SK-N-SH treated with all-trans-retinoic acid at 6 μM for 48 hours (cell line): ENCODE results near the gene PCDHGA7.

Experiments used
- ATAC-seq: fragments of 200-7000 bp; cut with Tn5 transposase; 3 replicates; pipeline ENCODE4 v1.9.1; 2020; ENCODE audit warnings: mild to moderate bottlenecking, moderate library complexity
- ARNTL ChIP-seq: fragments of 450-650 bp; formaldehyde crosslinking; IDR thresholded peaks from 2 replicates; pipeline ENCODE4 v1.5.0; 2020; ENCODE audit warnings: low read depth, mild to moderate bottlenecking, moderate library complexity, borderline replicate concordance
- BACH2 ChIP-seq: fragments of 250-450 bp; sonication (Bioruptor Pico); IDR thresholded peaks from 2 replicates; pipeline ENCODE4 v1.9.0; 2021; ENCODE audit warnings: mild to moderate bottlenecking, borderline replicate concordance
- CREB5 ChIP-seq: fragments of 250-450 bp; sonication (Bioruptor Pico); IDR thresholded peaks from 2 replicates; pipeline ENCODE4 v1.5.1; 2020; ENCODE audit warnings: low read depth, mild to moderate bottlenecking, moderate library complexity
- CSDC2 ChIP-seq: fragments of 250-450 bp; sonication (Bioruptor Pico); IDR thresholded peaks from 2 replicates; pipeline ENCODE4 v1.5.0; 2020; ENCODE audit warnings: mild to moderate bottlenecking, moderate library complexity
- CSRNP3 ChIP-seq: fragments of 250-450 bp; sonication (Bioruptor Pico); IDR thresholded peaks from 2 replicates; pipeline ENCODE4 v1.5.1; 2021; ENCODE audit warnings: mild to moderate bottlenecking, moderate library complexity
- ESRRG ChIP-seq: fragments of 250-450 bp; sonication (Bioruptor Pico); IDR thresholded peaks from 2 replicates; pipeline ENCODE4 v1.6.1; 2021; ENCODE audit warnings: mild to moderate bottlenecking
- GLIS3 ChIP-seq: fragments of 250-450 bp; sonication (Bioruptor Pico); IDR thresholded peaks from 2 replicates; pipeline ENCODE4 v1.5.0; 2020; ENCODE audit warnings: mild to moderate bottlenecking, moderate library complexity
- ISL1 ChIP-seq: fragments of 250-450 bp; sonication (Bioruptor Pico); IDR thresholded peaks from 2 replicates; pipeline ENCODE4 v2.1.2; 2022; ENCODE audit warnings: mild to moderate bottlenecking, moderate library complexity
- OSR1 ChIP-seq: fragments of 250-450 bp; sonication (Bioruptor Pico); IDR thresholded peaks from 2 replicates; pipeline ENCODE4 v1.8.0; 2022; ENCODE audit warnings: moderate library complexity, mild to moderate bottlenecking, inconsistent platforms
- POU6F1 ChIP-seq: fragments of 250-450 bp; sonication (Bioruptor Pico); IDR thresholded peaks from 2 replicates; pipeline ENCODE4 v1.8.0; 2021; ENCODE audit warnings: low read depth, mild to moderate bottlenecking, moderate library complexity, borderline replicate concordance
- PPARA ChIP-seq: fragments of 250-450 bp; sonication (Bioruptor Pico); IDR thresholded peaks from 2 replicates; pipeline ENCODE4 v1.5.0; 2020; ENCODE audit warnings: mild to moderate bottlenecking, borderline replicate concordance
- RARB ChIP-seq: fragments of 250-450 bp; sonication (Bioruptor Pico); IDR thresholded peaks from 2 replicates; pipeline ENCODE4 v1.8.0; 2021; ENCODE audit warnings: mild to moderate bottlenecking, moderate library complexity
- SNAI2 ChIP-seq: fragments of 250-450 bp; sonication (Bioruptor Pico); IDR thresholded peaks from 2 replicates; pipeline ENCODE4 v1.5.0; 2020; ENCODE audit warnings: mild to moderate bottlenecking, moderate library complexity
- TCF4 ChIP-seq: fragments of 250-450 bp; sonication (Bioruptor Pico); IDR thresholded peaks from 2 replicates; pipeline ENCODE4 v1.8.0; 2021; ENCODE audit warnings: mild to moderate bottlenecking, moderate library complexity, borderline replicate concordance
- TOX ChIP-seq: fragments of 250-450 bp; sonication (Bioruptor Pico); IDR thresholded peaks from 2 replicates; pipeline ENCODE4 v1.8.0; 2021; ENCODE audit warnings: mild to moderate bottlenecking, moderate library complexity, borderline replicate concordance
- ZC3H10 ChIP-seq: fragments of 250-450 bp; sonication (Bioruptor Pico); IDR thresholded peaks from 2 replicates; pipeline ENCODE4 v1.5.1; 2021; ENCODE audit warnings: mild to moderate bottlenecking, moderate library complexity
- ZFP3 ChIP-seq: fragments of 250-450 bp; sonication (Bioruptor Pico); IDR thresholded peaks from 2 replicates; pipeline ENCODE4 v1.5.0; 2020; ENCODE audit warnings: mild to moderate bottlenecking, moderate library complexity
- ZFP30 ChIP-seq: fragments of 450-650 bp; formaldehyde crosslinking; IDR thresholded peaks from 2 replicates; pipeline ENCODE4 v1.5.0; 2022; ENCODE audit warnings: mild to moderate bottlenecking, moderate library complexity
- ZNF565 ChIP-seq: fragments of 450-650 bp; formaldehyde crosslinking; conservative IDR thresholded peaks from 2 replicates; pipeline ENCODE4 v1.5.0; 2020; ENCODE audit warnings: low read depth, mild to moderate bottlenecking, moderate library complexity
- ZNF70 ChIP-seq: fragments of 450-650 bp; formaldehyde crosslinking; IDR thresholded peaks from 2 replicates; pipeline ENCODE4 v1.5.0; 2020; ENCODE audit warnings: mild to moderate bottlenecking, moderate library complexity
- ZNF8 ChIP-seq: fragments of 450-650 bp; formaldehyde crosslinking; IDR thresholded peaks from 2 replicates; pipeline ENCODE4 v1.5.0; 2020; ENCODE audit warnings: mild to moderate bottlenecking, moderate library complexity
- TF ChIP-seq, protein P1 (sequence below): fragments of 250-450 bp; sonication (Bioruptor Pico); IDR thresholded peaks from 2 replicates; pipeline ENCODE4 v1.8.0; 2020; ENCODE audit warnings: mild to moderate bottlenecking, moderate library complexity, borderline replicate concordance
- TF ChIP-seq, protein P2 (sequence below): fragments of 250-450 bp; sonication (Bioruptor Pico); IDR thresholded peaks from 2 replicates; pipeline ENCODE4 v1.5.0; 2020; ENCODE audit warnings: mild to moderate bottlenecking, moderate library complexity

PCDHGA7 gene

GRCh38 chr5:141349917-141350619 is 32.5 kb upstream of the PCDHGA7 start, which contains the start of gene PCDHGB1:
Gene PCDHGB1, plus strand, starts transcription at chr5:141350099. Its CDS starts 162 bp downstream, at chr5:141350261.
- ATAC-seq: peak; percentile 27; the same call in 1 of the 3 replicates
- TF ChIP-seq ZFP3 (CRISPR knock-in tag): no peak
- TF ChIP-seq CREB5 (CRISPR knock-in tag): no peak
- no peak for TF ChIP-seq POU6F1 (CRISPR knock-in tag)
- TF ChIP-seq PPARA (CRISPR knock-in tag): no peak
- TF ChIP-seq GLIS3: no peak
- no peak for TF ChIP-seq CSRNP3
- no peak for TF ChIP-seq BACH2 (CRISPR knock-in tag)
- no peak for TF ChIP-seq ZNF8
- TF ChIP-seq ISL1: no peak
- no peak for TF ChIP-seq ESRRG (CRISPR knock-in tag)

DNA sequence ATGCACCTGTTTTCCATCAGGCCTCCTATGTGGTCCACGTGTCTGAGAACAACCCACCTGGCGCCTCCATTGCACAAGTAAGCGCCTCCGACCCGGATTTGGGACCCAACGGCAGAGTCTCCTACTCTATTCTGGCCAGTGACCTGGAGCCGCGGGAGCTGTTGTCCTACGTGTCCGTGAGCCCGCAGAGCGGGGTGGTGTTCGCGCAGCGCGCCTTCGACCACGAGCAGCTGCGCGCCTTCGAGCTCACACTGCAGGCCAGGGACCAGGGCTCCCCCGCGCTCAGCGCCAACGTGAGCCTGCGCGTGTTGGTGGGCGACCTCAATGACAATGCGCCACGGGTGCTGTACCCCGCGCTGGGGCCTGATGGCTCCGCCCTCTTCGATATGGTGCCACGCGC is 31.0 kb upstream of the PCDHGA7 start:
- ATAC-seq: no peak
- TF ChIP-seq ZFP30 (CRISPR knock-in tag) (no peak), ZFP3 (CRISPR knock-in tag) (no peak), BACH2 (CRISPR knock-in tag) (no peak), TCF4 (CRISPR knock-in tag) (no peak), ESRRG (CRISPR knock-in tag) (no peak), ZNF70 (CRISPR knock-in tag) (no peak), CSDC2 (no peak), TOX (no peak), ISL1 (no peak)

DNA sequence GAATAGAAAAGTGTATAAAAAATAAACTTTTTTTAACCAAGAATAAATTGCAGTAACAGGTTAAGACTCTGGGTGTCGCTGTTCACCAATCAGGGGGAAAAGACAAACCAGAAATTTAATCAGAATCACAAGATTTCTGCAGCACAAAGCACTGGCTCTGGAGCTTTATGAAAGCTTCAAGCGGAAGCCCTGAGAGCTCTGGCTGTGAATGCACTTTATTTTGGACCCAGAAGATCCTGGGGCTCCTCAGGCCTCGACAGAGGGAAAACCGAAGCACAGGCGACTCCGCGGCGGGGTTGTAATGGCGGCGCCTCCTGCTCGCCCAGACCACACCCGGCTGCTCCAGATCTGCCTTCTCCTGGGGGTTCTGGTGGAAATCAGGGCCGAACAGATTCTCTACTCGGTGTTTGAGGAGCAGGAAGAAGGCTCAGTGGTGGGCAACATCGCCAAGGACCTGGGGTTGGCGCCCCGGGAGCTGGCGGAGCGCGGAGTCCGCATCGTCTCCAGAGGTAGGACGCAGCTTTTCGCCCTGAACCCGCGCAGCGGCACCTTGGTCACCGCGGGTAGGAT is 27.6 kb upstream of the PCDHGA7 start, which contains the start of gene PCDHGA4:
Gene PCDHGA4, plus strand, starts transcription at position 122 of the 570 bp plus-strand sequence. Its CDS starts 87 bp downstream, at position 209.
- TF ChIP-seq ZNF565 (CRISPR knock-in tag) (no peak), ESRRG (CRISPR knock-in tag) (no peak), ARNTL (CRISPR knock-in tag) (no peak), ZFP3 (CRISPR knock-in tag) (no peak), SNAI2 (no peak), TCF4 (CRISPR knock-in tag) (no peak), ISL1 (no peak), ZNF8 (no peak), CREB5 (CRISPR knock-in tag) (no peak), BACH2 (CRISPR knock-in tag) (no peak), ZFP30 (CRISPR knock-in tag) (no peak), PPARA (CRISPR knock-in tag) (no peak), OSR1 (no peak), ZC3H10 (no peak), TOX (no peak), RARB (CRISPR knock-in tag) (no peak), CSDC2 (no peak)
- TF ChIP-seq, protein P1, sequence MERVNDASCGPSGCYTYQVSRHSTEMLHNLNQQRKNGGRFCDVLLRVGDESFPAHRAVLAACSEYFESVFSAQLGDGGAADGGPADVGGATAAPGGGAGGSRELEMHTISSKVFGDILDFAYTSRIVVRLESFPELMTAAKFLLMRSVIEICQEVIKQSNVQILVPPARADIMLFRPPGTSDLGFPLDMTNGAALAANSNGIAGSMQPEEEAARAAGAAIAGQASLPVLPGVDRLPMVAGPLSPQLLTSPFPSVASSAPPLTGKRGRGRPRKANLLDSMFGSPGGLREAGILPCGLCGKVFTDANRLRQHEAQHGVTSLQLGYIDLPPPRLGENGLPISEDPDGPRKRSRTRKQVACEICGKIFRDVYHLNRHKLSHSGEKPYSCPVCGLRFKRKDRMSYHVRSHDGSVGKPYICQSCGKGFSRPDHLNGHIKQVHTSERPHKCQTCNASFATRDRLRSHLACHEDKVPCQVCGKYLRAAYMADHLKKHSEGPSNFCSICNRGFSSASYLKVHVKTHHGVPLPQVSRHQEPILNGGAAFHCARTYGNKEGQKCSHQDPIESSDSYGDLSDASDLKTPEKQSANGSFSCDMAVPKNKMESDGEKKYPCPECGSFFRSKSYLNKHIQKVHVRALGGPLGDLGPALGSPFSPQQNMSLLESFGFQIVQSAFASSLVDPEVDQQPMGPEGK (CRISPR knock-in tag): no peak
- TF ChIP-seq, protein P2, sequence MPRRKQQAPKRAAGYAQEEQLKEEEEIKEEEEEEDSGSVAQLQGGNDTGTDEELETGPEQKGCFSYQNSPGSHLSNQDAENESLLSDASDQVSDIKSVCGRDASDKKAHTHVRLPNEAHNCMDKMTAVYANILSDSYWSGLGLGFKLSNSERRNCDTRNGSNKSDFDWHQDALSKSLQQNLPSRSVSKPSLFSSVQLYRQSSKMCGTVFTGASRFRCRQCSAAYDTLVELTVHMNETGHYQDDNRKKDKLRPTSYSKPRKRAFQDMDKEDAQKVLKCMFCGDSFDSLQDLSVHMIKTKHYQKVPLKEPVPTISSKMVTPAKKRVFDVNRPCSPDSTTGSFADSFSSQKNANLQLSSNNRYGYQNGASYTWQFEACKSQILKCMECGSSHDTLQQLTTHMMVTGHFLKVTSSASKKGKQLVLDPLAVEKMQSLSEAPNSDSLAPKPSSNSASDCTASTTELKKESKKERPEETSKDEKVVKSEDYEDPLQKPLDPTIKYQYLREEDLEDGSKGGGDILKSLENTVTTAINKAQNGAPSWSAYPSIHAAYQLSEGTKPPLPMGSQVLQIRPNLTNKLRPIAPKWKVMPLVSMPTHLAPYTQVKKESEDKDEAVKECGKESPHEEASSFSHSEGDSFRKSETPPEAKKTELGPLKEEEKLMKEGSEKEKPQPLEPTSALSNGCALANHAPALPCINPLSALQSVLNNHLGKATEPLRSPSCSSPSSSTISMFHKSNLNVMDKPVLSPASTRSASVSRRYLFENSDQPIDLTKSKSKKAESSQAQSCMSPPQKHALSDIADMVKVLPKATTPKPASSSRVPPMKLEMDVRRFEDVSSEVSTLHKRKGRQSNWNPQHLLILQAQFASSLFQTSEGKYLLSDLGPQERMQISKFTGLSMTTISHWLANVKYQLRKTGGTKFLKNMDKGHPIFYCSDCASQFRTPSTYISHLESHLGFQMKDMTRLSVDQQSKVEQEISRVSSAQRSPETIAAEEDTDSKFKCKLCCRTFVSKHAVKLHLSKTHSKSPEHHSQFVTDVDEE: no peak
- ATAC-seq: no peak
